HEK293 (cell line): Measurements from ENCODE around the gene LRRC7.

ENCODE experiments used
- CTCF ChIA-PET: fragments of 350-600 bp; formaldehyde crosslinking; extraction: SDS; loops from one replicate; lab custom pipeline; 2021; ENCODE audit warnings: antibody characterized with exemption; lab: Yijun Ruan, JAX
- POLR2A ChIA-PET: fragments of 300-600 bp; formaldehyde crosslinking; extraction: SDS; loops from one replicate; lab custom pipeline; 2020; ENCODE audit warnings: antibody characterized with exemption, inconsistent platforms; lab: Yijun Ruan, JAX
- H3K27ac ChIP-seq: fragments of 200-500 bp; sonication (Bioruptor generic); 2 replicates; pipeline ENCODE4 v1.5.1; 2014; ENCODE audit warnings: low read depth, low read length, control low read depth, inconsistent platforms; ENCODE audit errors: extremely low read depth
- H3K36me3 ChIP-seq, 2 experiments: fragments of 200-500 bp in 1 of 2; sonication (Bioruptor generic) in 1 of 2; 1 replicate in 1 of 2; 2 replicates in 1 of 2; pipeline ENCODE4 v1.5.1; 2014 to 2017; ENCODE audit warnings: inconsistent platforms in 2 of 2, low read length in 2 of 2; ENCODE audit not compliant: control insufficient read depth in 2 of 2, insufficient read depth in 1 of 2
- H3K4me1 ChIP-seq: fragments of 200-500 bp; sonication (Bioruptor generic); 2 replicates; pipeline ENCODE4 v1.5.1; 2014; ENCODE audit warnings: mild to moderate bottlenecking, low read length, inconsistent platforms; ENCODE audit not compliant: control insufficient read depth, insufficient read depth
- H3K4me3 ChIP-seq: 2 replicates; pipeline ENCODE4 v1.5.1; 2011; ENCODE audit warnings: low read depth, mild to moderate bottlenecking, control low read depth, low read length, moderate library complexity
- H3K9me3 ChIP-seq: fragments of 200-500 bp; sonication (Bioruptor generic); 2 replicates; pipeline ENCODE4 v1.5.1; 2014; ENCODE audit warnings: low read depth, low read length, inconsistent platforms; ENCODE audit not compliant: control insufficient read depth, insufficient read depth
- FEZF1 ChIP-seq: fragments of 450-650 bp; formaldehyde crosslinking; IDR thresholded peaks from 2 replicates; pipeline ENCODE4 v1.5.1; 2016; ENCODE audit warnings: missing biosample characterization, missing genetic modification characterization
- KLF16 ChIP-seq: fragments of 450-650 bp; formaldehyde crosslinking; IDR thresholded peaks from 2 replicates; pipeline ENCODE4 v1.5.1; 2017; ENCODE audit warnings: missing biosample characterization, missing genetic modification characterization
- OSR2 ChIP-seq: fragments of 450-650 bp; formaldehyde crosslinking; IDR thresholded peaks from 2 replicates; pipeline ENCODE4 v1.5.1; 2016; ENCODE audit warnings: missing biosample characterization, missing genetic modification characterization
- OVOL3 ChIP-seq: fragments of 450-650 bp; formaldehyde crosslinking; IDR thresholded peaks from 2 replicates; pipeline ENCODE4 v1.5.1; 2016; ENCODE audit warnings: missing biosample characterization, missing genetic modification characterization
- PBX3 ChIP-seq: sonication (generic); formaldehyde crosslinking; IDR thresholded peaks from 2 replicates; pipeline ENCODE4 v1.8.1; 2022; ENCODE audit warnings: mild to moderate bottlenecking, moderate library complexity, missing genetic modification reagents
- SALL2 ChIP-seq: fragments of 450-650 bp; formaldehyde crosslinking; IDR thresholded peaks from 2 replicates; pipeline ENCODE4 v1.5.0; 2017; ENCODE audit warnings: missing biosample characterization, mild to moderate bottlenecking, missing genetic modification characterization, borderline replicate concordance
- ZBTB44 ChIP-seq: fragments of 450-650 bp; IDR thresholded peaks from 2 replicates; pipeline ENCODE4 v1.5.1; 2018; ENCODE audit warnings: missing biosample characterization, mild to moderate bottlenecking, missing genetic modification characterization
- ZFP69B ChIP-seq: fragments of 450-650 bp; formaldehyde crosslinking; IDR thresholded peaks from 2 replicates; pipeline ENCODE4 v1.5.1; 2016; ENCODE audit warnings: missing biosample characterization, missing genetic modification characterization
- ZIC2 ChIP-seq: fragments of 450-650 bp; formaldehyde crosslinking; IDR thresholded peaks from 2 replicates; pipeline ENCODE4 v1.5.1; 2016; ENCODE audit warnings: missing biosample characterization, missing genetic modification characterization
- ZNF10 ChIP-seq: fragments of 450-650 bp; formaldehyde crosslinking; IDR thresholded peaks from 2 replicates; pipeline ENCODE4 v1.5.1; 2017; ENCODE audit warnings: missing biosample characterization, missing genetic modification characterization
- ZNF121 ChIP-seq: fragments of 450-650 bp; formaldehyde crosslinking; IDR thresholded peaks from 2 replicates; pipeline ENCODE4 v1.5.1; 2016; ENCODE audit warnings: missing biosample characterization, missing genetic modification characterization
- ZNF2 ChIP-seq: fragments of 450-650 bp; formaldehyde crosslinking; IDR thresholded peaks from 2 replicates; pipeline ENCODE4 v1.5.1; 2016; ENCODE audit warnings: missing biosample characterization, missing genetic modification characterization
- ZNF366 ChIP-seq: fragments of 450-650 bp; formaldehyde crosslinking; conservative IDR thresholded peaks from 2 replicates; pipeline ENCODE4 v1.5.1; 2016; ENCODE audit warnings: missing biosample characterization, missing genetic modification characterization
- ZNF488 ChIP-seq: fragments of 450-650 bp; formaldehyde crosslinking; IDR thresholded peaks from 2 replicates; pipeline ENCODE4 v1.5.1; 2016; ENCODE audit warnings: missing biosample characterization, missing genetic modification characterization
- ZNF791 ChIP-seq: fragments of 450-650 bp; formaldehyde crosslinking; IDR thresholded peaks from 2 replicates; pipeline ENCODE4 v1.5.1; 2016; ENCODE audit warnings: missing biosample characterization, missing genetic modification characterization
- ZSCAN5A ChIP-seq: fragments of 450-650 bp; formaldehyde crosslinking; IDR thresholded peaks from 2 replicates; pipeline ENCODE4 v1.5.1; 2016; ENCODE audit warnings: missing biosample characterization, missing genetic modification characterization
- TF ChIP-seq, protein P1 (sequence below): fragments of 450-650 bp; formaldehyde crosslinking; IDR thresholded peaks from 2 replicates; pipeline ENCODE4 v1.5.1; 2016; ENCODE audit warnings: missing biosample characterization, missing genetic modification characterization
- TF ChIP-seq, protein P2 (sequence below): fragments of 450-650 bp; formaldehyde crosslinking; IDR thresholded peaks from 2 replicates; pipeline ENCODE4 v1.5.1; 2017; ENCODE audit warnings: missing biosample characterization, missing genetic modification characterization

The LRRC7 gene

GRCh38 chr1:70072231-70072751, 504.6 kb downstream of the LRRC7 start:
- H3K9me3 ChIP-seq: no peaks in the 10 kb centered on the region
- ChIA-PET CTCF (no interaction called here), POLR2A (no interaction called here)
- no peak overlapping the region for H3K27ac ChIP-seq
- peak; percentile 90 for TF ChIP-seq ZBTB44
- TF ChIP-seq ZNF2 (tag by site-specific recombination): no peak
- TF ChIP-seq, protein P1, sequence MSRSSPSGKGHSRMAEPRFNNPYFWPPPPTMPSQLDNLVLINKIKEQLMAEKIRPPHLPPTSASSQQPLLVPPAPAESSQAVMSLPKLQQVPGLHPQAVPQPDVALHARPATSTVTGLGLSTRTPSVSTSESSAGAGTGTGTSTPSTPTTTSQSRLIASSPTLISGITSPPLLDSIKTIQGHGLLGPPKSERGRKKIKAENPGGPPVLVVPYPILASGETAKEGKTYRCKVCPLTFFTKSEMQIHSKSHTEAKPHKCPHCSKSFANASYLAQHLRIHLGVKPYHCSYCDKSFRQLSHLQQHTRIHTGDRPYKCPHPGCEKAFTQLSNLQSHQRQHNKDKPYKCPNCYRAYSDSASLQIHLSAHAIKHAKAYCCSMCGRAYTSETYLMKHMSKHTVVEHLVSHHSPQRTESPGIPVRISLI: peak; percentile 80
- no peak for TF ChIP-seq ZNF791
- peak; percentile 34; the same call in 1 of the 2 replicates for TF ChIP-seq OVOL3 (tag by site-specific recombination)
- TF ChIP-seq ZSCAN5A: no peak
- no peak for TF ChIP-seq PBX3
- TF ChIP-seq KLF16 (tag by site-specific recombination): no peak
- peak; percentile 29 for TF ChIP-seq ZNF366 (tag by site-specific recombination)
- peak; percentile 15; the same call in 1 of the 2 replicates for TF ChIP-seq ZNF10 (tag by site-specific recombination)
- no peak for TF ChIP-seq ZIC2 (tag by site-specific recombination)
- TF ChIP-seq, protein P2, sequence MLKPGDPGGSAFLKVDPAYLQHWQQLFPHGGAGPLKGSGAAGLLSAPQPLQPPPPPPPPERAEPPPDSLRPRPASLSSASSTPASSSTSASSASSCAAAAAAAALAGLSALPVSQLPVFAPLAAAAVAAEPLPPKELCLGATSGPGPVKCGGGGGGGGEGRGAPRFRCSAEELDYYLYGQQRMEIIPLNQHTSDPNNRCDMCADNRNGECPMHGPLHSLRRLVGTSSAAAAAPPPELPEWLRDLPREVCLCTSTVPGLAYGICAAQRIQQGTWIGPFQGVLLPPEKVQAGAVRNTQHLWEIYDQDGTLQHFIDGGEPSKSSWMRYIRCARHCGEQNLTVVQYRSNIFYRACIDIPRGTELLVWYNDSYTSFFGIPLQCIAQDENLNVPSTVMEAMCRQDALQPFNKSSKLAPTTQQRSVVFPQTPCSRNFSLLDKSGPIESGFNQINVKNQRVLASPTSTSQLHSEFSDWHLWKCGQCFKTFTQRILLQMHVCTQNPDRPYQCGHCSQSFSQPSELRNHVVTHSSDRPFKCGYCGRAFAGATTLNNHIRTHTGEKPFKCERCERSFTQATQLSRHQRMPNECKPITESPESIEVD: 0 out of 2 replicates have a peak, but pooled peaks have one; percentile 16
- no peak for TF ChIP-seq ZNF488
- TF ChIP-seq OSR2 (tag by site-specific recombination): peak; percentile 95
- TF ChIP-seq FEZF1 (tag by site-specific recombination): peak; percentile 75
- no peaks in the 10 kb centered on the region for H3K36me3 ChIP-seq
- H3K4me3 ChIP-seq: no peak overlapping the region
- H3K4me1 ChIP-seq: peaks cover 12% of the 10 kb centered on the region

GRCh38 chr1:70075761-70076160, 508.0 kb downstream of the LRRC7 start:
- ChIA-PET POLR2A (no interaction called here), CTCF (interaction anchor here (1.0 kb wide), 1 partner anchor 55 kb away, joined by 3 read pairs; no protein-coding TSS in a partner anchor)
- peaks cover 12% of the 10 kb centered on the region for H3K4me1 ChIP-seq
- no peak for TF ChIP-seq ZFP69B (tag by site-specific recombination)
- no peak for TF ChIP-seq ZNF121 (tag by site-specific recombination)
- TF ChIP-seq SALL2: no peak
- no peak overlapping the region for H3K4me3 ChIP-seq
- H3K36me3 ChIP-seq: no peaks in the 10 kb centered on the region
- no peaks in the 10 kb centered on the region for H3K9me3 ChIP-seq
- no peak overlapping the region for H3K27ac ChIP-seq
